Mammary epithelial cell (primary cell): ENCODE data around the gene TSPAN32.

ENCODE experiments used
- EZH2 ChIP-seq: IDR thresholded peaks from 2 replicates; pipeline ENCODE4 v1.6.1; 2012; ENCODE audit warnings: low read length, inconsistent platforms, borderline replicate concordance
- TF ChIP-seq, protein P1 (sequence below), 2 donors: IDR thresholded peaks in 1 of 2; conservative IDR thresholded peaks in 1 of 2; 2 replicates each; pipeline ENCODE4 v1.5.1; 2011 to 2012; ENCODE audit warnings: inconsistent platforms in 2 of 2, low read length in 2 of 2, mild to moderate bottlenecking in 2 of 2, control low read depth in 1 of 2, low read depth in 1 of 2; ENCODE audit not compliant: insufficient read depth in 1 of 2; ENCODE audit errors: extremely low read depth in 1 of 2

DNA sequence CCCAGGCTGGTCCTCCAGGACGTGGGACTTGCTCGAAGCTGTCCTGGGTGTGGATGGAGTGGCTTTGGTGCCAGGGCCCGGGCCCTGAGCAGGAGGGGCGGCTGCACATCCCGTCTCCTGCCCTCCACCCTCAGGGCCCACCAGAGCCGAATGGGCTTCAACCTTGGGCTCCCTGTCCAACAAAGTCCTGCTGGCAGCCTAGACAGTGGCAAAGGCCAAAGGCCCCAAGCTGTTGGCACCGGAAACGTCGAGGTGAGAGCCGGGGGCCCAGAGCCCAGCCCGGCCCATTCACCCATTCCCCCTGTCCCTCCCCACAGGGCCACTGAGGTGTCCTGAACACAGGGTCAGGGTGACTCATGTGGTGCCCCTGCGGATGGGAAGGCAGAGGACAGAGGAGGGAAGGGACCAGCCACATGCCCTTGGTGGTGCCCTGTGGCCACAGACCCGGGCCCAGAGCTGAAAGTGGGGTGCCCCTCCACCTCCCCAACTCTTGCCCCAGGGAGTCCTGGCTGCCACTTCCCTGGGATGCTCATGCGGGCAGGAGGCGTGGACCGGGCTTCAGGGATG lies 9.1 kb downstream of the TSPAN32 start:
- TF ChIP-seq, protein P1, sequence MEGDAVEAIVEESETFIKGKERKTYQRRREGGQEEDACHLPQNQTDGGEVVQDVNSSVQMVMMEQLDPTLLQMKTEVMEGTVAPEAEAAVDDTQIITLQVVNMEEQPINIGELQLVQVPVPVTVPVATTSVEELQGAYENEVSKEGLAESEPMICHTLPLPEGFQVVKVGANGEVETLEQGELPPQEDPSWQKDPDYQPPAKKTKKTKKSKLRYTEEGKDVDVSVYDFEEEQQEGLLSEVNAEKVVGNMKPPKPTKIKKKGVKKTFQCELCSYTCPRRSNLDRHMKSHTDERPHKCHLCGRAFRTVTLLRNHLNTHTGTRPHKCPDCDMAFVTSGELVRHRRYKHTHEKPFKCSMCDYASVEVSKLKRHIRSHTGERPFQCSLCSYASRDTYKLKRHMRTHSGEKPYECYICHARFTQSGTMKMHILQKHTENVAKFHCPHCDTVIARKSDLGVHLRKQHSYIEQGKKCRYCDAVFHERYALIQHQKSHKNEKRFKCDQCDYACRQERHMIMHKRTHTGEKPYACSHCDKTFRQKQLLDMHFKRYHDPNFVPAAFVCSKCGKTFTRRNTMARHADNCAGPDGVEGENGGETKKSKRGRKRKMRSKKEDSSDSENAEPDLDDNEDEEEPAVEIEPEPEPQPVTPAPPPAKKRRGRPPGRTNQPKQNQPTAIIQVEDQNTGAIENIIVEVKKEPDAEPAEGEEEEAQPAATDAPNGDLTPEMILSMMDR (conservative IDR thresholded peaks at IDR 0.05 in 1 of 2, IDR thresholded peaks at IDR 0.05 in 1 of 2; ENCODE audit: extremely low read depth in 1 of 2, insufficient read depth in 1 of 2, low read depth in 1 of 2, low read length in 2 of 2), result no peak
- TF ChIP-seq EZH2, result no peak
